SIG-M5 treated with dmso at 0.1 percent for 504 hours (cell line): ENCODE data around the gene KCNQ1.

ENCODE experiments used
- DNase-seq: peaks from one replicate; lab custom pipeline; 2025; ENCODE audit not compliant: unreplicated experiment; lab: John Stamatoyannopoulos, UW

The KCNQ1 gene

DNA sequence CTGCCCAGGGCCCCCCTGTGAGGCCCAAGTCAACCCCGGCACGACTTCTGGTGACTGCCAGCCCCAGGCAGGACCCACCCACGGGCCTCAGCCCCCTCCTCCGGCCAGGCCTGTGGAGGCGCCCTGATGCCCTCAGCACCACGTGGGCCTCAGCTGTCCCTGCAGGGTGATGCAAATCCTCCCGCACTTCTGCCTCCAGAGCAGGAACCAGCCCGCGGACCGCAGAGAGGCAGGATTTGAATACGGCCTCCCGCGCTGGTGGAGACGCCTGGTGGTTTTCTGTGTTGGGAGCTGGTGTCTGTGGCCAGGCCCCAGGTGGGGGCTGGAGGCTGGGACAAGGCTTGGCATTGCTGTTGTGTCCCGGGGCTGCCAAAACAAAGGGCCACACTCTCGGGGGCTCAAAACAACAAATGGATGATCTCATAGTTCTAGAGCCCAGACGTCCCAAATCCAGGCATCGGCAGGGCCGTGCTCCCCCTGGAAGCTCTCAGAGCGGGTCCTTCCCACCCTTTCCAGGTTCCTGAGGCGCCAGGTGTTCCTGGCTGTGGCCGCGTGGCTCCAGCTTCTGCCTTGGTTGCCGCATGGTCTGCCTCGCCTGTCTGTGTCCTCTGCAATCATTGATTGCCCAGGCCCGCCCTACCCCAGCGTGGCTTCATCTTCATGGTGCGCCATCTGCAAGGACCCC, 19.9 kb upstream of the KCNQ1 start:
- no peak for DNase-seq

DNA sequence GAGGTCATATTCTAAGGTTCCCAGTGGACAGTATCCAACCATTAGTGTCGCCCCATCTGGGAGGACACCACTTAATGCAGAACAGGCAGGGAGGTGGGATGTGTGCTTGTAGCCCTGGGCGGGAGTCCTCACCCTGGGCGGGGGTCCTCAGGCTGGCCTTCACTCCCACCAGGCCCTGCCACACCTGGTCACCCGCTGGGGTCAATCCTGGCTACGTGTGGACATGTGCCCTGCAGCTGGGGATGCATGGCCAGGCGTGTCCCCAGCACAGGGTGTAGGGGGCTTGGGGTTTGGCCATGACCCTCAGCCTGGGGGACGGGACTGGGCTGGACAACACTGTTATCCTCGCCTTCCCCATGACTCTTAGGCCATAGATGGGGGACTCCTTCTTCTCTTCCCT, 19.3 kb upstream of the KCNQ1 start:
- DNase-seq, result no peak

GRCh38 chr11:2426221-2426620, 18.6 kb upstream of the KCNQ1 start:
- DNase-seq, result no peak

DNA sequence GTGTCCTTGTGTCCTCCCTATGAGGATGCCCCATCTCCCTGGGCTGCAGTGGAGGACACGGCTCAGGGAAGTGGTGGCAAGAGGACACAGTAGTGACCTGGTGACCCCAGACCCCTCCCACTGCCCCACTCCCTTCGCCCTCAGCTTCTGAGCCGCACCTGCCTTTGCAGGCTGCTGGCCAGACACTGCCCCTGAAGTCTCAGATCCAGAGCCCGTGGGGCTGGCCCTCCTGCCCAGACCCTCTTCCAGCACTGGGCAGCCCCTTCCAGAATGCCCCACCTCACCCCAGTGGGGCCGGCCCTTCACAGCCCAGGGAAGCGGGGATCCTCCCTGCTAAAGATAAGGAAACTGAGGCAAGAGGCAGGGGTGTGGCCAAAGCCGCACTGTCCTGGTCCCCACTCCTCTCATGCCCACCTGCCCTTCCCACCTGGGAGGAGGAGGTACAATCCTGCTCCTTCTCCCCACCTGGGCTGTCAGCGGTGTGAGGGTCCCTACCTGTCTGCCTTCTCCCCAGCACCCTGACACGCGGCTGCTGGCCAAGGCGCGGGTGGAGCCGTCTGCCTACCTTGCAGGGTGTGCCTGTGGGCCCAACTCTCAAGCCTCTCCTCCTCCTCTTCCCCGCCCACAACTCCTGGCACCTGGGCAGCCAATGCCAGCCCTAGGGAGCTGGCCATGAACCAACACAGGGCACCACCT, 17.8 kb upstream of the KCNQ1 start:
- DNase-seq, result no peak

DNA sequence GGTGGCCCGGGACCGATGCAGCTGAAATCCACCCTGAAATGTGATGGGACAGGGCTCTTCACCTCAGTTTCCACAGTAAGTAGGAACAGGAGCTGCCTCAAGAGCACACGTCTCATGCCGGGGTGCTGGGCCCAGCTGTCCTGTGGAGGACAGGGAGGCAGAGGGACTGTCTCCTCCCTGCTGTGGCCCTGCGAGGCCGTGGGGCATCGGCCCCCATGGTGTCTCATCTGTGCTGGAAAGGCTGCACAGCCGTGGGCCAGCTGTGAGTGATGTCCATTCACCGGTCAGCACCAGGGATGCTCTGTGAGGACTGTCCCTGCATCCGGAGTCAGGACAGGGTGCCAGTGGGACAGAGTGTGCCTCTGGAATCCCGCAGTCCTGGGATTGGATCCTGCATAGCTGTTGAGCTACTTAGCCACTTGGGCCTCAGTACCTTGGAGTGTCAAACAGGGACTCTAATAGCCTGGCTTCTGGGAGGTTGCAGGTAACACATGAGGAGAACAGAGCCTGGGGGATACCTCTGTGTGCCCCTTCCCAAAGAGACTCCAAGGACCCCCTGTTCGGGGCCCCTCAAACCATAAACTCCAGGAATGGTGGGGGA, 17.0 kb upstream of the KCNQ1 start:
- DNase-seq, result no peak

DNA sequence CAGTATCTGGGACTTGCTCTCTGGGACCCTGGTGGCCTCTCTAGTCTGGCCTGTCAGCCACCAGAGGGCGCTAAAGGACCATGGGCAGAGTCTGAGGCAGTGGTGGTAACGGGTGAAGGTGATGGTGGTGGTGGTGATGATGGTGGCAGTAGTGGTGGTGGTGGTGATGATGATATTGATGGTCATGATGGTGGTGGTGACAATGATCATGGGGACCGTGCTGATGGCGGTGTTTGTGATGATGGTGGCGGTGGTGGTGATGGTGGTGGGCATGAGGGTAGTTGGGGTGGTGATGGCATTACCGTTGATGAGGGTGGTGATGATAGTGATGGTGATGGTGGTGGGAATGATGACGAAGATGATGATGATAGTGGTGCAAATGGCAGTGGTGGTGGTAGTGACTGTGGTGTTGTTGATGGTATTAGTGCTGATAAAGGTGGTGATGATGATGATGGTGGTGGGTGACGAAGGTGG, 16.4 kb upstream of the KCNQ1 start:
- DNase-seq, result peak; percentile 54

GRCh38 chr11:2431395-2431794, 13.4 kb upstream of the KCNQ1 start:
- DNase-seq, result no peak

GRCh38 chr11:2432171-2432621, 12.6 kb upstream of the KCNQ1 start:
- no peak for DNase-seq

DNA sequence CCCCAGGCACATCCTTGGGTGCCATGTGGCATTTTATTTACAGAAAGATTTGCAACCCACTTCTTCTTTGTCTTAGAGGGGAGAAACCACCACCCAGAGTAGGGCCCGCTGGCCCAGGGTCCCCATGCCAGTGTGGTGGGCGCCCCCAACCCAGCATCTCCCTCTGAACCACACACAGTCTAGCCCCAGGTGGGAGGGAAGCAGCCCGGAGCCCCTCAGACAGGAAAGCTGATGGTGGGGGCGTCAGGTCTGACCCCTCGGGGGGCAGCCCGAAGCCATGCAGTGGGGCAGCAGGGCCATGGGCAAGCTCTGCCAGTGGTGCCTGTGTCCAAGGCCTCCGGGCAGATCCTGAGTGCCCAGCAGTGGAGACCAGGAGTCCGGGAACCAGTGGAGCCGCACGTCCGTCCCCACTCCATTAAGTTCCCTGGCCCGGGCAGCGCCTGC, 12.2 kb upstream of the KCNQ1 start:
- no peak for DNase-seq

DNA sequence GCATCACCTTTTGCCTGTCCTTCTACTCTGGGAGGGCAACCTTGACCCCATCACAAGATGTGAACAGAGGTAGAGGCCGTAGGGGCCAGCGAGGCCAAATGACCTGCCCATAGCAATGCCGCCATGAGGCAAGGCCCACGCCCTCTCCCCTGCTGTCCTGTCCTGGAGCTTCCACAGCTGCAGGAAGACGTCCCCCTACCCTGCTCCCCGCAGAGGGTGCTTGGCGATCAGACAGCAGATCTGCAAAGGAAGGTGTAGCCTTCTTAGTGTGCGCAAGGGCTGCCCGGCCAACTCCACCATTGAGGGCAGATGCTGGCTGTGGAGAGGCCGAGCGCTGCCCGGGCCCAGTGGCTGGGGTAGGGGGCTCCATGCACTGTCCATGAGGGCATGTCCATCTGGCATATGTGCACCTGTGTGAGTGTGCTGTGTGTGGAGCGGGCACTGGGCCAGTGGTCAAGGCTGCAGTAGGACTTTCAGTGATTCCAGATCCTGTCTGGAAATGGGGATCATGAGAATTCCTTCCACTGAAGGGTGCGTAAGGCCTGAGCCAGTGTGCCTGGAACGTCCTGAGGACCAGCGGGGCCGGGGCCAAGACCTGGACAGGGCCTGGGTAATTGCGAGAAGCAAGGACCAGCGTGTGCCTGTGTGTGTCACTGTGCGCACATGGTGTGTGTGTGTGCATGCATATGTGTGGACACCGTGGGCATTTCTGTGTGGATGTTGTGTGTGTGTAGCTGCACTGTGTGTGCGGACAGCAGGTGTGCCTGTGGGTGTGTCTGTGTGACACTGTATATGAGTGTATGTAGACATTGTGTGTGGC, 11.5 kb upstream of the KCNQ1 start:
- no peak for DNase-seq

DNA sequence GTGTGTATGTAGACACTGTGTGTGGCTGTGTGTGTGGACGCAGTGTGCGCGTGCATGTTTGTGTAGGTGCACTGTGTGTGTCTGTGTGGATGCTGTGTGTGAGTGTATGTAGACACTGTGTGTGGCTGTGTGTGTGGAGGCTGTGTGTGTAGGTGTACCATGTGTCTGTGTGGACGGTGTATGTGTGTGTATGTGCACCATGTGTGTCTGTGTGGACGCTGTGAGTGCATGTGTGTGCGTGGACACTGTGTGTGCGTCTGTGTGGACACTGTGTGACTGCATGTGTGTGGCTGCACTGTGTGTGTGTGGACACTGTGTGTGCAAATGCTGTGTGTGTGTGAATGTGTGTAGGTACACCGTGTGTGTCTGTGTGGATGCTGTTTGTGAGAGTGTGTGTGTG, 10.8 kb upstream of the KCNQ1 start:
- DNase-seq, result no peak

DNA sequence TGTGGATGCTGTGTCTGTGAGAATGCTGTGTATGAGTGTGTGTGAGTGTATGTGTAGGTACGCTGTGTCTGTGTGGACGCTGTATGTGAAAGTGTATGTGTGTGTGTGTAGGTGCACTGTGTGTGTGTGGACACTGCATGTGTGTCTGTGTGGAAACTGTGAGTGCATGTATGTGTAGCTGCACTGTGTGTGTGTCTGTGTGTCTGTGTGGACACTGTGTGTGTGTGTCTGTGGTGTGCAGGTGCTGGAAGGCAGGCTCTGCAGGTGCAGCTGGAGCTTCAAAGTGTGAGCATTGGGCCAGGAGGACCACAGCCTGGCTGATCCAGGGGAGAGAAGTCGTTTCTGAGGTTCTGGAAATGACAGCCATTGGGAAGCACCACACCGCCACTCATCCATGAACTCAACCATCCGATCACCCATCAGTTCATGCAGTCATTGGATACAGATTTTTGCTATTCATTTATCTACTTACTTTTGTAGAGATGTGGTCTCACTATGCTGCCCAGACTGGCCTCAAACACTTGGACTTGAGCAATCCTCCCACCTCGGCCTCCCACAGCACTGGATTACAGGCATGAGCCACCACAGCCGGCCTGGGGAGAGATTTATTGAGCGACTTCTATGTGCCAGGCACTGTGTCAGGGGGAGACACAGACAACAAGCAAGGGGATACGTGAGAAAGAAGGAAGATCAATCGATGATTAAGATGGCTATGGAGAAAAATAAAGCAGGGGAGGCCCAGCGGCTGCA, 10.1 kb upstream of the KCNQ1 start:
- DNase-seq, result no peak

GRCh38 chr11:2435288-2436012, 9.4 kb upstream of the KCNQ1 start:
- DNase-seq, result no peak

DNA sequence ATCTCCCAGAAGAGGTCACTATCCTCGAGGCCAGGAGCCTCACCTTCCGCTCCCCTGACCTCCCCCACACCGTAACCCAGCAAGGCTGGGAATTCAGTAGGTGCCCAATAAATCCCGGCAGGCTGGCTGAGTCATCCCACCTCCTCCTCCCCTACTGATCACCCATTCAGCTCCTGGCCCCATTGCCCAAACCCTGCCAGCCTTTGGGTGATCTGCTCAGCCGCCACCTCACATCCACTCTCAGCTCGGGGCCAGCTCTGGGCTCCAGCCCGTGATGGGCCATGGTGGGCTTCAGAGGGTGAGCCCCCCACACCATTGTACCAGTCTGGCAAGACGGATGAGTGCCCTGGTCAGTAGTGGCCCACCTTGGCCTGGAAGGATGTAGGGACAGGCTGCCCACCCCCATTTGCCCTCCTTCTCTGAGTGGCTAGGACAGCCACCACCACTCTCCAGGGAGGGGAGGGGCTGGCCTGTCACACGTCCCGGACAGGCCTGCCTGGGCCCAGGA, 8.7 kb upstream of the KCNQ1 start:
- no peak for DNase-seq

DNA sequence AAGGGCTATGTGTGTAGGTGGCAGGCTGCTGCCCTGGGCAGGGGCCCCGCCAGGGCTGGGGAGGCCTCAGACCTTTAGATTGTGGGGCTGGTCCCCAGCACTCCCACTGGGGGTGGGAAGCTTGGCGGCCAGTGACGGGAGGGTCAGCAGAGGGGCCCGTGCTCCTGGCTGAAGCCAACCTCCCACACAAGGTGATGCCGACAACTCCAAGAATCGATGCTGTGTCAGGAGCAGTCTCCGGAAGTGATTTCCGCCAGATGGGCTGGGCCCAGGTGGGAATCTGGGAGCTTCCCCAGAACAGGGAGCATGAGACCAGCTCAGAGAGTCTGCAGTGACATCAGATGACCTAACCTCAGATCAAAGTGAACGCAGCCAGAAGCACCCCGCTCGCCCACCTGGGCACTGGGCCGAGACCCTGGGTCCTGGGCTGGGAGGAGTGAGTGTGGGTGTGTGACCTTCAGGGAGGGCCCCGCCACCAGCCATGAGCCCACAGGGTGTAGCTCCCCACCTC, 8.2 kb upstream of the KCNQ1 start:
- DNase-seq, result no peak

DNA sequence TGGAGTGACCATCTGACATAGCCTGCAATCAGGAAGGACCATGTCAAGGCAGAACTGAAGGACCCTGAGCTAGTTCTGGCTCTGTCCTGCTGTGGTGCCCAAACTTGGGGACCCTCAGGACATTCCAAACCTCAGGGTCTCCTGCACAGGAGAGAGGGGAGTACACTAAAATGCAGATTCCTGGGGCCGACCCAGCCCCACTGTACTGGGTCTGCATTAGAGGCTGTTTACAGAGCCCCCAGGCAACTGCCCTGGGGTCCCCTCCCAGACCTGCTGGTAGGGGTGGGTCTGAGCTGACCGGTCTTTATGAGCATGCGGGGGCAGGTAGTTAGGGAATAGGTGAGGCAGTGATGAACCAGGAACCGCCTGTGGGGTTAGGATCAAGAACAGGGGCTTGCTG, 7.3 kb upstream of the KCNQ1 start:
- no peak for DNase-seq

DNA sequence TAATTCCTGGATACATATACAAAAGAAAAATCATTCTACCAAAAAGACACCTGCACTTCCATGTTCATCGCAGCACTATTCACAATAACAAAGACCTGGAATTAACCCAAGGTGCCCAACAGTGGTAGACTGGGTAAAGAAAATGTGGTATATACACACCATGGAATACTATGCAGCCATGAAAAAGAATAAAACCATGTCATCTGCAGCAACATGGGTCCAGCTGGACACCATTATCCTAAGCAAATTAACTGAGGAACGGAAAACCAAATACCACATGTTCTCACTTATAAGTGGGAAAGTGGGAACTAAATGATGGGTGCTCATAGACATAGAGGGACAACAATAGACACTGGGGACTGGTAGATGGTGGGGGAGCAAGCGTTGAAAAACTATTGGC, 5.0 kb upstream of the KCNQ1 start:
- no peak for DNase-seq

- no peak for DNase-seq
Observed at GRCh38 chr11:2440646-2441045, 4.2 kb upstream of the KCNQ1 start.

DNA sequence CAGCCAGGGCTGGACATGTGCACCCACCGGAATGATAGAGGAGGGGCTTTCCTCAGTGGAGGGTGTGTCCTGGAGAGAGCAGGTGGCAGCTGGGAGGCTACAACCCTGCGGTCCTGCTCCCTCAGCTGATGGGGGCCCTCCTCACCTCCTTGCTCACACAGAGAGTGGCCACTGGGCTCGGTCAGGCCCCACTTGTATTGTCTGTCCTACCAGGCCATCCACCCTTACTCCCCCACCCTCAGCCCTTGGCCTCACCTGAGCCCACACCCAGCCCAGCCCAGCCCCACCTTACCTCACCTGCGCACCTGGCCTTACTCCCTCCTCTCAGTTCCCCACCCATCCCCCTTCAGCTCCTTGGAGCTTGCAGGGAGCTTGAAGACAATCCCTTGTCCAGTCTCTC, 3.6 kb upstream of the KCNQ1 start:
- DNase-seq, result no peak

DNA sequence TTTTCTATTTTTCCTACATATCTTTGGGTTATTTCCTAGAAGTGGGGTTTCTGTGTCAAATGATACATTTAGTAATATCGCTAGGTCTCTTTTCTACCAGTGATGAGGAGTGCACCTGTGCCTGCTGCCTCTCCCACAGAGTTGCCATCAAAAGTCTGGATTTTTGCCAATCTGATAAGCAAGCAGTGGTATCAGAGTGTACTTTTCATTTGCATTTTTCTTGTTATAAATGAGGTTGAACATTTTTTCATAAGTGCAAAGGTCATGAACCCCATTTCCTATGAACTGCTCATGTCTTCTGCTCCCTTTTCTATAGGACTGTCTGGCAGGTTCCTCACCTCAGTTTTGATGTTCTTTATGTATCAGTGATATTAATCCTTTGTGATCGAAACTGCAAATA, 2.2 kb upstream of the KCNQ1 start:
- no peak for DNase-seq
